Measurements from ENCODE around the gene KRT17.
"Not testable (repeated sequence)": the region's sequence is repeated elsewhere in the genome, so short reads cannot be mapped to it uniquely, and the experiment has no call there.

The KRT17 gene

DNA sequence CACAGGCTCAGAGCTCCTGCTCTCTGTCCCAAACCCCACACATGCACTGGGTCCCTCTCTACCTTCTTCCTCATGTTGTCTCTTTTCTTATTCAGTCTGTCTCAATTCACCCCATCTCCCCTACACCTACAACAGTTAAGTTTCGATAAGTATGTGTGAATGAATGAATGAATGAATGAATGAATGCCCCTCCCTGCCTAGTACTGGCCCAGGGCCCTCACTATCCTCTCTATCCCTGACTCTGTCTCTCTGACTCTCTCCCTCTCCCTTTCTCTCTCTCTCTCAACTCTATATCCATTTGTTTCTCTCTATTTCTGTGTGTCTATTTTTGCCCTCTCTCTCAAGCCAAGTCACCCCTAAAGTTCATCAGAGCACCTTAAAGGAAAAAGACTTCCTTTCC lies 45.8 kb downstream of the KRT17 start:
- TF ChIP-seq CTCF (IDR thresholded peaks at IDR 0.05; ENCODE audit: control insufficient read depth, insufficient read depth, low read depth, low read length, missing control alignments): no peak
- DNase-seq (ENCODE audit: low read depth): no peak
- H3K4me3 ChIP-seq (ENCODE audit: control insufficient read depth, low read depth, low read length): no peak overlapping the region

DNA sequence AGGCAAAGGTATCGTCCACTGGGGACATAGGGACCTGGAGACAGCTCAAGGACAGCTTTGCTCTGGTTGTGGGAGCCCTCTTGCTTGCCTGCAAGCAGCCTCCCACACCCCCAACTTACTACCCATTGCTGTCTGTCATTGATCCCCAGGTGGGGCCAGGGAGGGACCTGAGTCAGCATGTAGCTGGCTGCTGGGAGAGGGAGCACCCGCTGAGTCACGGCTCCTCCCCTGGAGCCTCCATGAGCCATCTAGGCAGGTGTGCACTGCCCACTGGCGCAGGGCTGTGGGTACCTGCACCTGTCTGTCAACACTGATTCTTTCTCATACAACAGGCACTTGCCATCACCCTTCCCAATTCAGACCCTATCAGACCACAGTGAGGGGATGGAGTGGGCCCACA lies 47.6 kb downstream of the KRT17 start:
- not testable (repeated sequence) for DNase-seq (ENCODE audit: low read depth); H3K4me3 ChIP-seq (ENCODE audit: control insufficient read depth, low read depth, low read length)

DNA sequence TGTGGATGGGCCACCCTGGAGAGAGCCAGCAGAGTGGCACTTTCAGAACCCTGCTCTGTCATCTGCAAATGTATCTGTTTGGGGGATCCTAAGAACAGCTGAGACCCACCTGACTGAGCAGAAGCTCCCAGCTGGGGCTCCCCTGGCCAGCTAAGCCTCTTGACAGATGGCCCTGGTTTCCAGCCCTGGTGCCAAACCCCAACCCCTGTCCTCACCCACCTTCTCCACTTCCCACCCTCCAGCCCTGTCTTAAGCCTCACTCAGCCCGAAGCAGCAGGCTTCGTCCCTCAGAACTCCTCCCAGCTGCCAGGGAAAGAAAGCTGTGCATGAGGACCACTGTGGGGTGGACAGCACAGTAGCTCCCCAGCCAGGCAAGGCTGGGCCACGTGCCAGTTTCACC lies 49.0 kb downstream of the KRT17 start:
- DNase-seq (ENCODE audit: low read depth): no peak
- TF ChIP-seq CTCF (IDR thresholded peaks at IDR 0.05; ENCODE audit: control insufficient read depth, insufficient read depth, low read depth, low read length, missing control alignments): no peak
- H3K4me3 ChIP-seq (ENCODE audit: control insufficient read depth, low read depth, low read length): no peak overlapping the region

- no peak for DNase-seq (ENCODE audit: low read depth)
- no peak within 1 kb of the TSS for H3K4me3 ChIP-seq (ENCODE audit: control insufficient read depth, low read depth, low read length)
- TF ChIP-seq CTCF (IDR thresholded peaks at IDR 0.05; ENCODE audit: control insufficient read depth, insufficient read depth, low read depth, low read length, missing control alignments): no peak
Measured at GRCh38 chr17:41571561-41572434, 52.6 kb downstream of the KRT17 start, which contains the start of gene KRT9. Gene KRT9, minus strand, starts transcription at chr17:41572059. Its CDS starts 67 bp downstream, at chr17:41571992.
